Upper lobe of right lung (tissue), 1 donor: ENCODE measurements around the gene EHD1. TPM values are rescaled to one million over a fixed set of nuclear protein-coding genes. Genes with fewer than 3 reads are reported as not detected.
"Not testable (repeated sequence)": the region's sequence is repeated elsewhere in the genome, so short reads cannot be mapped to it uniquely, and the experiment has no call there.

ENCODE experiments used
- ATAC-seq: fragments of 200-7000 bp; cut with Tn5 transposase; one replicate; pipeline ENCODE4 v1.9.1; 2020; ENCODE audit warnings: mild to moderate bottlenecking, moderate library complexity
- DNase-seq: peaks from one replicate; pipeline ENCODE4 v3.0.0-alpha.2; 2020
- H3K27ac ChIP-seq: fragments of 200-600 bp; one replicate; pipeline ENCODE4 v1.8.0; 2022
- H3K27me3 ChIP-seq: fragments of 200-600 bp; one replicate; pipeline ENCODE4 v1.8.0; 2022; ENCODE audit warnings: mild to moderate bottlenecking
- H3K36me3 ChIP-seq: fragments of 200-600 bp; one replicate; pipeline ENCODE4 v1.8.0; 2022
- H3K4me1 ChIP-seq: fragments of 200-600 bp; one replicate; pipeline ENCODE4 v1.8.0; 2022
- H3K4me3 ChIP-seq: fragments of 200-600 bp; one replicate; pipeline ENCODE4 v1.8.0; 2022; ENCODE audit warnings: mild to moderate bottlenecking
- H3K9me3 ChIP-seq: fragments of 200-600 bp; one replicate; pipeline ENCODE4 v1.8.0; 2022
- CTCF ChIP-seq: fragments of 200-600 bp; IDR thresholded peaks from one replicate; pipeline ENCODE4 v1.8.0; 2022; ENCODE audit warnings: antibody characterized with exemption
- intact Hi-C: fragments of 100-400 bp; cut with DNase I; formaldehyde crosslinking; loops from one replicate; pipeline ENCODE4 v1.11.0; 2022
- total RNA-seq: library from RNA; stranded (reverse); fragmentation: NEBNext Ultra II Directional; extraction: Animal tissue kit (Norgen Biotek cat#: 25700); gene quantifications from one replicate; pipeline ENCODE4 v1.2.1, GENCODE V29; 2021
- donor health status: DM: no; HTN: yes; CAD: no; lungs with severe emphysema.

Gene EHD1
- total RNA-seq, 1 donor from 2014 or later, result 94.6 TPM

- ATAC-seq, result no peak
- DNase-seq, result no peak
- intact Hi-C loops, result no loop called here
Measured at GRCh38 chr11:64826062-64826461, 52.4 kb downstream of the EHD1 start.

GRCh38 chr11:64823568-64824119, 54.8 kb downstream of the EHD1 start:
- no peaks in the 10 kb centered on the region for H3K27me3 ChIP-seq
- H3K9me3 ChIP-seq, result no peaks in the 10 kb centered on the region
- H3K27ac ChIP-seq, result no peak overlapping the region
- TF ChIP-seq CTCF, result no peak
- intact Hi-C loops, result no loop called here
- H3K4me1 ChIP-seq, result no peaks in the 10 kb centered on the region
- ATAC-seq (no peak), DNase-seq (no peak)
- H3K4me3 ChIP-seq, result no peak overlapping the region
- no peaks in the 10 kb centered on the region for H3K36me3 ChIP-seq

More at GRCh38 chr11:64826062-64826461, 52.4 kb downstream of the EHD1 start:
- Histone ChIP-seq H3K4me3 (no peak overlapping the region), H3K9me3 (no peaks in the 10 kb centered on the region), H3K27me3 (no peaks in the 10 kb centered on the region), H3K36me3 (no peaks in the 10 kb centered on the region), H3K27ac (no peak overlapping the region), H3K4me1 (no peaks in the 10 kb centered on the region)
- no peak for TF ChIP-seq CTCF

- Histone ChIP-seq H3K27ac (no peak overlapping the region), H3K36me3 (no peaks in the 10 kb centered on the region), H3K4me1 (no peaks in the 10 kb centered on the region), H3K4me3 (no peak overlapping the region), H3K27me3 (no peaks in the 10 kb centered on the region), H3K9me3 (no peaks in the 10 kb centered on the region)
- intact Hi-C loops, result no loop called here
- no peak for ATAC-seq
- TF ChIP-seq CTCF, result no peak
- DNase-seq, result no peak
Measured at GRCh38 chr11:64817476-64817875, 60.9 kb downstream of the EHD1 start.

- ATAC-seq, H3K9me3 ChIP-seq, DNase-seq, H3K4me3 ChIP-seq, H3K36me3 ChIP-seq, H3K4me1 ChIP-seq, intact Hi-C loops, H3K27me3 ChIP-seq, H3K27ac ChIP-seq: not testable (repeated sequence)
Measured at GRCh38 chr11:64815433-64815832, 63.0 kb downstream of the EHD1 start.

GRCh38 chr11:64814712-64815187, 63.7 kb downstream of the EHD1 start:
- no peak for ATAC-seq
- Histone ChIP-seq H3K27me3 (no peaks in the 10 kb centered on the region), H3K4me1 (no peaks in the 10 kb centered on the region), H3K36me3 (no peaks in the 10 kb centered on the region), H3K4me3 (no peak overlapping the region), H3K9me3 (no peaks in the 10 kb centered on the region), H3K27ac (no peak overlapping the region)
- intact Hi-C loops, result no loop called here
- no peak for DNase-seq
- TF ChIP-seq CTCF, result no peak

- no peaks in the 10 kb centered on the region for H3K27me3 ChIP-seq
- no peak for TF ChIP-seq CTCF
- ATAC-seq (no peak), DNase-seq (no peak)
- intact Hi-C loops, result no loop called here
- H3K4me3 ChIP-seq, result no peak overlapping the region
- no peaks in the 10 kb centered on the region for H3K9me3 ChIP-seq
- H3K27ac ChIP-seq, result no peak overlapping the region
- no peaks in the 10 kb centered on the region for H3K36me3 ChIP-seq
- H3K4me1 ChIP-seq, result no peaks in the 10 kb centered on the region
Measured at GRCh38 chr11:64813826-64814225, 64.6 kb downstream of the EHD1 start.
